Activated naive CD8-positive, alpha-beta T cell (primary cell): ENCODE data around the gene METTL15.
"Not testable (repeated sequence)": the region's sequence is repeated elsewhere in the genome, so short reads cannot be mapped to it uniquely, and the experiment has no call there.

ENCODE experiments used
- H3K27ac Mint-ChIP-seq: one replicate; pipeline ENCODE4 v1.8.0; 2021; ENCODE audit warnings: mixed read lengths
- H3K27me3 Mint-ChIP-seq: one replicate; pipeline ENCODE4 v1.8.0; 2021; ENCODE audit warnings: mixed read lengths
- H3K36me3 Mint-ChIP-seq: one replicate; pipeline ENCODE4 v1.8.0; 2021; ENCODE audit warnings: mixed read lengths
- H3K4me1 Mint-ChIP-seq: one replicate; pipeline ENCODE4 v1.8.0; 2021; ENCODE audit warnings: low read depth, mixed read lengths
- H3K4me3 Mint-ChIP-seq: one replicate; pipeline ENCODE4 v1.8.0; 2021; ENCODE audit warnings: mild to moderate bottlenecking, mixed read lengths
- H3K9me3 Mint-ChIP-seq: one replicate; pipeline ENCODE4 v1.8.0; 2021; ENCODE audit warnings: low read depth, mixed read lengths

Gene METTL15

GRCh38 chr11:28104425-28104824, 3.8 kb upstream of the METTL15 start:
- Mint-ChIP-seq H3K27me3 (no peaks in the 10 kb centered on the region), H3K4me3 (no peak overlapping the region), H3K9me3 (no peaks in the 10 kb centered on the region), H3K36me3 (no peaks in the 10 kb centered on the region), H3K4me1 (peaks cover 25% of the 10 kb centered on the region), H3K27ac (no peak overlapping the region)

GRCh38 chr11:28104984-28105383, 3.2 kb upstream of the METTL15 start:
- Mint-ChIP-seq H3K9me3 (no peaks in the 10 kb centered on the region), H3K27ac (no peak overlapping the region), H3K27me3 (no peaks in the 10 kb centered on the region), H3K36me3 (no peaks in the 10 kb centered on the region), H3K4me3 (no peak overlapping the region), H3K4me1 (peaks cover 30% of the 10 kb centered on the region)

- no peaks in the 10 kb centered on the region for H3K9me3 Mint-ChIP-seq
- H3K27me3 Mint-ChIP-seq: no peaks in the 10 kb centered on the region
- peak overlapping the region; percentile 99 for H3K4me3 Mint-ChIP-seq
- no peaks in the 10 kb centered on the region for H3K36me3 Mint-ChIP-seq
- no peak overlapping the region for H3K27ac Mint-ChIP-seq
- peaks cover 36% of the 10 kb centered on the region for H3K4me1 Mint-ChIP-seq
Observed at GRCh38 chr11:28105869-28106268, 2.3 kb upstream of the METTL15 start.

- Mint-ChIP-seq H3K27me3 (no peaks in the 10 kb centered on the region), H3K36me3 (no peaks in the 10 kb centered on the region), H3K9me3 (no peaks in the 10 kb centered on the region), H3K27ac (no peak overlapping the region), H3K4me3 (peak overlapping the region; percentile 99), H3K4me1 (peaks cover 42% of the 10 kb centered on the region)
Observed at GRCh38 chr11:28106353-28107043, 1.7 kb upstream of the METTL15 start.

GRCh38 chr11:28107191-28107749, 918 bp upstream of the METTL15 start:
- Mint-ChIP-seq H3K27me3 (no peaks in the 10 kb centered on the region), H3K4me1 (peaks cover 49% of the 10 kb centered on the region), H3K9me3 (no peaks in the 10 kb centered on the region), H3K4me3 (peak overlapping the region; percentile 99), H3K36me3 (no peaks in the 10 kb centered on the region), H3K27ac (peak overlapping the region; percentile 96)

- H3K4me1 Mint-ChIP-seq: peaks cover 56% of the 10 kb centered on the region
- H3K4me3 Mint-ChIP-seq: peak overlapping the region; percentile 99
- H3K27ac Mint-ChIP-seq: no peak overlapping the region
- no peaks in the 10 kb centered on the region for H3K27me3 Mint-ChIP-seq
- H3K36me3 Mint-ChIP-seq: peaks cover 1% of the 10 kb centered on the region
- H3K9me3 Mint-ChIP-seq: no peaks in the 10 kb centered on the region
Observed at GRCh38 chr11:28108958-28109357, 770 bp downstream of the METTL15 start.

- Mint-ChIP-seq H3K4me1 (peaks cover 61% of the 10 kb centered on the region), H3K36me3 (peaks cover 7% of the 10 kb centered on the region), H3K9me3 (no peaks in the 10 kb centered on the region), H3K27me3 (no peaks in the 10 kb centered on the region), H3K4me3 (peak overlapping the region; percentile 99), H3K27ac (peak overlapping the region; percentile 76)
Observed at GRCh38 chr11:28110108-28110820, 2.1 kb downstream of the METTL15 start.

GRCh38 chr11:28110821-28111200, 2.6 kb downstream of the METTL15 start:
- Mint-ChIP-seq H3K4me3 (peak overlapping the region; percentile 99), H3K36me3 (peaks cover 7% of the 10 kb centered on the region), H3K9me3 (no peaks in the 10 kb centered on the region), H3K27ac (peak overlapping the region; percentile 76), H3K4me1 (peaks cover 61% of the 10 kb centered on the region), H3K27me3 (no peaks in the 10 kb centered on the region)

- H3K4me1 Mint-ChIP-seq: peaks cover 54% of the 10 kb centered on the region
- H3K4me3 Mint-ChIP-seq: no peak overlapping the region
- H3K27me3 Mint-ChIP-seq: no peaks in the 10 kb centered on the region
- no peak overlapping the region for H3K27ac Mint-ChIP-seq
- H3K36me3 Mint-ChIP-seq: peaks cover 14% of the 10 kb centered on the region
- H3K9me3 Mint-ChIP-seq: no peaks in the 10 kb centered on the region
Observed at GRCh38 chr11:28114116-28114515, 5.9 kb downstream of the METTL15 start.

- H3K4me1 Mint-ChIP-seq: peaks cover 50% of the 10 kb centered on the region
- no peaks in the 10 kb centered on the region for H3K9me3 Mint-ChIP-seq
- no peak overlapping the region for H3K4me3 Mint-ChIP-seq
- H3K27ac Mint-ChIP-seq: no peak overlapping the region
- H3K27me3 Mint-ChIP-seq: no peaks in the 10 kb centered on the region
- H3K36me3 Mint-ChIP-seq: peaks cover 14% of the 10 kb centered on the region
Observed at GRCh38 chr11:28114731-28115130, 6.5 kb downstream of the METTL15 start.

- H3K27ac Mint-ChIP-seq: no peak overlapping the region
- no peaks in the 10 kb centered on the region for H3K27me3 Mint-ChIP-seq
- H3K4me1 Mint-ChIP-seq: peaks cover 32% of the 10 kb centered on the region
- H3K9me3 Mint-ChIP-seq: no peaks in the 10 kb centered on the region
- peaks cover 20% of the 10 kb centered on the region for H3K36me3 Mint-ChIP-seq
- no peak overlapping the region for H3K4me3 Mint-ChIP-seq
Observed at GRCh38 chr11:28117712-28118111, 9.5 kb downstream of the METTL15 start.

- Mint-ChIP-seq H3K27me3 (no peaks in the 10 kb centered on the region), H3K9me3 (no peaks in the 10 kb centered on the region), H3K4me1 (peaks cover 14% of the 10 kb centered on the region), H3K36me3 (peaks cover 17% of the 10 kb centered on the region), H3K4me3 (no peak overlapping the region), H3K27ac (no peak overlapping the region)
Observed at GRCh38 chr11:28123151-28123581, 15.0 kb downstream of the METTL15 start.

- Mint-ChIP-seq H3K36me3 (peaks cover 29% of the 10 kb centered on the region), H3K4me3 (no peak overlapping the region), H3K9me3 (peaks cover 14% of the 10 kb centered on the region), H3K4me1 (no peaks in the 10 kb centered on the region), H3K27ac (no peak overlapping the region), H3K27me3 (no peaks in the 10 kb centered on the region)
Observed at GRCh38 chr11:28132548-28132947, 24.4 kb downstream of the METTL15 start.

- no peak overlapping the region for H3K27ac Mint-ChIP-seq
- H3K4me3 Mint-ChIP-seq: no peak overlapping the region
- H3K9me3 Mint-ChIP-seq: peaks cover 14% of the 10 kb centered on the region
- H3K4me1 Mint-ChIP-seq: no peaks in the 10 kb centered on the region
- peaks cover 32% of the 10 kb centered on the region for H3K36me3 Mint-ChIP-seq
- no peaks in the 10 kb centered on the region for H3K27me3 Mint-ChIP-seq
Observed at GRCh38 chr11:28133146-28133545, 25.0 kb downstream of the METTL15 start.

- H3K27me3 Mint-ChIP-seq, H3K4me1 Mint-ChIP-seq, H3K4me3 Mint-ChIP-seq, H3K27ac Mint-ChIP-seq: not testable (repeated sequence)
- Mint-ChIP-seq H3K9me3 (peaks cover 14% of the 10 kb centered on the region), H3K36me3 (peaks cover 37% of the 10 kb centered on the region)
Observed at GRCh38 chr11:28136157-28136556, 28.0 kb downstream of the METTL15 start.
